PC-9 (cell line): ENCODE data around the gene KCNF1. TPM values are rescaled to one million over a fixed set of nuclear protein-coding genes. Genes with fewer than 3 reads are reported as not detected.

Experiments
- BruUV-seq: library from RNA; stranded (reverse); fragments of 400-500 nt; replicated peaks from 2 replicates; lab custom pipeline; 2021; lab: Mats Ljungman, UMichigan
- CTCF ChIA-PET: fragments of 300-600 bp; sonication (Branson Sonifier 250); formaldehyde crosslinking; loops from one replicate; lab custom pipeline; 2022; ENCODE audit warnings: antibody characterized with exemption; lab: Charles Lee
- POLR2A ChIA-PET: fragments of 300-600 bp; sonication (Branson Sonifier 250); formaldehyde crosslinking; loops from one replicate; lab custom pipeline; 2022; ENCODE audit warnings: antibody characterized with exemption; ENCODE audit not compliant: unreplicated experiment; lab: Charles Lee
- DNase-seq, 2 experiments: peaks; one replicate each; pipeline versions ENCODE4 v3.0.0 to v3.0.0-alpha.2; 2015 to 2022; ENCODE audit warnings: mixed read lengths in 1 of 2
- H2AFZ ChIP-seq: fragments of 200-600 bp; sonication (generic); 2 replicates; pipeline ENCODE4 v1.8.1; 2017; ENCODE audit warnings: antibody characterized with exemption
- H3F3A ChIP-seq: fragments of 200-600 bp; sonication (generic); 2 replicates; pipeline ENCODE4 v1.8.1; 2017; ENCODE audit warnings: antibody characterized with exemption, mild to moderate bottlenecking, low read depth; ENCODE audit not compliant: insufficient read depth
- H3K27ac ChIP-seq: fragments of 200-600 bp; sonication (generic); 2 replicates; pipeline ENCODE4 v1.6.1; 2016; ENCODE audit warnings: mixed run types
- H3K27me3 ChIP-seq: fragments of 200-600 bp; sonication (generic); 2 replicates; pipeline ENCODE4 v1.6.1; 2016; ENCODE audit warnings: low read depth, mixed run types; ENCODE audit not compliant: insufficient read depth
- H3K36me3 ChIP-seq: fragments of 200-600 bp; sonication (generic); 2 replicates; pipeline ENCODE4 v1.6.1; 2016; ENCODE audit warnings: low read depth, mixed run types
- H3K4me1 ChIP-seq: fragments of 200-600 bp; sonication (generic); replicated peaks from 2 replicates; pipeline ENCODE4 v1.6.1; 2016; ENCODE audit warnings: mixed run types; ENCODE audit not compliant: insufficient read depth
- H3K4me2 ChIP-seq: fragments of 200-600 bp; sonication (generic); 2 replicates; pipeline ENCODE4 v1.6.1; 2017; ENCODE audit warnings: mixed run types
- H3K4me3 ChIP-seq: fragments of 200-600 bp; sonication (generic); 2 replicates; pipeline ENCODE4 v1.6.1; 2016; ENCODE audit warnings: mixed run types
- H3K79me2 ChIP-seq: fragments of 200-600 bp; sonication (generic); 2 replicates; pipeline ENCODE4 v1.6.1; 2017; ENCODE audit warnings: low read depth, mixed run types
- H3K9me2 ChIP-seq: fragments of 200-600 bp; sonication (generic); 2 replicates; pipeline ENCODE4 v1.8.1; 2017; ENCODE audit warnings: mild to moderate bottlenecking; ENCODE audit not compliant: insufficient read depth
- H3K9me3 ChIP-seq: fragments of 200-600 bp; sonication (generic); 2 replicates; pipeline ENCODE4 v1.8.1; 2016; ENCODE audit warnings: low read depth; ENCODE audit not compliant: insufficient read depth
- H4K20me1 ChIP-seq: fragments of 200-600 bp; sonication (generic); 2 replicates; pipeline ENCODE4 v1.8.1; 2017; ENCODE audit not compliant: insufficient read depth
- EZH2 ChIP-seq: fragments of 200-600 bp; sonication (generic); IDR thresholded peaks from 2 replicates; pipeline ENCODE4 v1.8.0; 2017; ENCODE audit warnings: antibody characterized with exemption, low read depth
- intact Hi-C: fragments of 100-400 bp; cut with micrococcal nuclease; formaldehyde crosslinking; loops from one replicate; pipeline ENCODE4 v1.10.0; 2022; ENCODE audit not compliant: unreplicated experiment
- total RNA-seq: library from RNA; stranded (reverse); gene quantifications from 2 replicates; pipeline ENCODE4 v1.2.3, GENCODE V29; 2021
- TF ChIP-seq, protein P1 (sequence below): fragments of 200-600 bp; sonication (generic); conservative IDR thresholded peaks from 2 replicates; pipeline ENCODE4 v1.6.1; 2017; ENCODE audit warnings: mixed run types, antibody characterized with exemption, mild to moderate bottlenecking, moderate library complexity

The KCNF1 gene
- total RNA-seq, 1 experiment from 2014 or later: 1.0 TPM

DNA sequence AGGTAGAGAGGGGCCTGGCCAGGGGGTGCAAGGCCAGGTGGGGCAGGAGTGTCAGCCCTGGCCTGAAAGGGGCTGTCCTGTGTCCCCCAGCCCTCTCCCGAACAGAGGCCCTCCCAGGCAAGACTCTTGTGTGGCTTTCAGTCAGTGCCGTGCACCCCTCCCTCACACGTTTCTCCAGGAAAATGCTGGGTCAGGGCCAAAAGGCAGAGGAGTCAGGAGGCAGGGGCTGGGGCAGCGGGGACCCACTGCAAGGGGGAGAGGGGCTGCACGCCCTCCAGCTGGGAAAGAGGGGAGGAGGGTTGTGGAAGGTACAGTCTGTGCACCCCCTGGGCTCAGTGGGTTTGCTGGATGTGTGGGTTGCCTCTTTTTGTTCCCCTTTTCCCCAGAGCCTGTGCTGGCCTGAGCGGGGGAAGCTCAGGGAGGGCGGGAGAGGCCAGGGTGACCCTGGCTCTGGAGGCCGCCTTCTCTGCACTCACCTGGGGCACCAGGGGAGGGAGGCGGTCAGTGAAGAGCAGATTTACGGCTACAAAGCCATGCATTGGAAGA lies 4.1 kb downstream of the KCNF1 start:
- Histone ChIP-seq H3K79me2 (no peaks in the 10 kb centered on the region), H3K9me3 (no peaks in the 10 kb centered on the region), H4K20me1 (no peaks in the 10 kb centered on the region), H3K4me1 (peaks cover 6% of the 10 kb centered on the region; the same call in 1 of the 2 replicates), H3K36me3 (no peaks in the 10 kb centered on the region), H3K27ac (no peak overlapping the region), H3K4me2 (no peak overlapping the region), H3K9me2 (no peaks in the 10 kb centered on the region), H3K27me3 (0 out of 2 replicates have a peak, but pooled peaks cover 3% of the 10 kb centered on the region), H2AFZ (no peak overlapping the region), H3F3A (0 out of 2 replicates have a peak, but pooled peaks cover 2% of the 10 kb centered on the region), H3K4me3 (no peak overlapping the region)
- CTCF ChIA-PET: interaction anchor here (1.0 kb wide), 1 partner anchor 84 kb away, joined by 3 read pairs; no protein-coding TSS in a partner anchor
- DNase-seq: no peak
- intact Hi-C loops: no loop called here
- no peak for TF ChIP-seq EZH2
- TF ChIP-seq, protein P1, sequence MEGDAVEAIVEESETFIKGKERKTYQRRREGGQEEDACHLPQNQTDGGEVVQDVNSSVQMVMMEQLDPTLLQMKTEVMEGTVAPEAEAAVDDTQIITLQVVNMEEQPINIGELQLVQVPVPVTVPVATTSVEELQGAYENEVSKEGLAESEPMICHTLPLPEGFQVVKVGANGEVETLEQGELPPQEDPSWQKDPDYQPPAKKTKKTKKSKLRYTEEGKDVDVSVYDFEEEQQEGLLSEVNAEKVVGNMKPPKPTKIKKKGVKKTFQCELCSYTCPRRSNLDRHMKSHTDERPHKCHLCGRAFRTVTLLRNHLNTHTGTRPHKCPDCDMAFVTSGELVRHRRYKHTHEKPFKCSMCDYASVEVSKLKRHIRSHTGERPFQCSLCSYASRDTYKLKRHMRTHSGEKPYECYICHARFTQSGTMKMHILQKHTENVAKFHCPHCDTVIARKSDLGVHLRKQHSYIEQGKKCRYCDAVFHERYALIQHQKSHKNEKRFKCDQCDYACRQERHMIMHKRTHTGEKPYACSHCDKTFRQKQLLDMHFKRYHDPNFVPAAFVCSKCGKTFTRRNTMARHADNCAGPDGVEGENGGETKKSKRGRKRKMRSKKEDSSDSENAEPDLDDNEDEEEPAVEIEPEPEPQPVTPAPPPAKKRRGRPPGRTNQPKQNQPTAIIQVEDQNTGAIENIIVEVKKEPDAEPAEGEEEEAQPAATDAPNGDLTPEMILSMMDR: no peak
- POLR2A ChIA-PET: no interaction called here
- no TSS peak for BruUV-seq

DNA sequence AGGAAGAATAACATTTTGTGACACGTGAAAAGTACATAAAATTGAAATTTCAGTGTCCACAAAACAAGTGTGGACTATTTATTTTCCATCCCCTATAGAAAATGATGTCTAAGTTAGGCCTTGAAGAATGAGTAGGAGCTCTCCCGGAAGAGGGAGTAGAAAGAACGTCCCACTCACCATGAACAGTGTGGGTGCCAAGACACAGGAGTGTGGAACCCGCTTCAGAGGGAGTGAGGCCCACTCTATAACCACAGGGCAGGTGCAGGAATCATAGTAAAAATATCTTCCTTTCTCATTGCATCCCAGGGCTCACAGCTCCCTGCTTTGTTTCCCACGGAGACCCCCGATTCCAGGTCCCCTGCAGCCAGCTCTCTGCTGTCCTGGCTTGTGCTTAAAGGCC lies 5.2 kb downstream of the KCNF1 start:
- Histone ChIP-seq H3K79me2 (no peaks in the 10 kb centered on the region), H3K9me2 (no peaks in the 10 kb centered on the region), H3K4me1 (peaks cover 6% of the 10 kb centered on the region; the same call in 1 of the 2 replicates), H3K4me2 (no peak overlapping the region), H4K20me1 (no peaks in the 10 kb centered on the region), H2AFZ (no peak overlapping the region), H3K36me3 (no peaks in the 10 kb centered on the region), H3F3A (no peaks in the 10 kb centered on the region), H3K4me3 (no peak overlapping the region), H3K27me3 (no peaks in the 10 kb centered on the region), H3K9me3 (no peaks in the 10 kb centered on the region), H3K27ac (no peak overlapping the region)
- CTCF ChIA-PET: no interaction called here
- POLR2A ChIA-PET: interaction anchor here (0.6 kb wide), 1 partner anchor 55 kb away, joined by 3 read pairs; no protein-coding TSS in a partner anchor
- intact Hi-C loops: no loop called here
- no peak for DNase-seq
- TF ChIP-seq, protein P1: no peak
- no peak for TF ChIP-seq EZH2
- BruUV-seq: no TSS peak

DNA sequence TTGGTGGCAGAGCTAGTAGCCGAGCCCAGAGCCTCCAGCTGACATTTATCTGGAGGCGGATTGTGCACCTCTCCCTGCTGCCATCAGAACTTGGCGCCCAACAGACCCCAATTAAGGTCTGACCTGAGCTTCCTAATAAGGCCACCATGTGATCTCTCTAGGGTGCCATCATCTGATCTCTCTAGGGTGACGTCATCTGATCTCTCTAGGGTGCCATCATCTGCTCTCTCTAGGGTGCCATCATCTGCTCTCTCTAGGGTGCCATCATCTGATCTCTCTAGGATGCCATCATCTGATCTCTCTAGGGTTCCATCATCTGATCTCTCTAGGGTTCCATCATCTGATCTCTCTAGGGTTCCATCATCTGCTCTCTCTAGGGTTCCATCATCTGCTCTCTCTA lies 6.2 kb downstream of the KCNF1 start:
- no peak overlapping the region for H3K4me3 ChIP-seq
- no peak overlapping the region for H3K4me2 ChIP-seq
- no peak overlapping the region for H2AFZ ChIP-seq
- ChIA-PET POLR2A (no interaction called here), CTCF (no interaction called here)
- no TSS peak for BruUV-seq
- intact Hi-C loops: no loop called here
- H3K27me3 ChIP-seq: no peaks in the 10 kb centered on the region
- H3K4me1 ChIP-seq: peaks cover 6% of the 10 kb centered on the region; the same call in 1 of the 2 replicates
- H3K79me2 ChIP-seq: no peaks in the 10 kb centered on the region
- H3K36me3 ChIP-seq: no peaks in the 10 kb centered on the region
- no peaks in the 10 kb centered on the region for H3F3A ChIP-seq
- DNase-seq: no peak
- H3K9me2 ChIP-seq: no peaks in the 10 kb centered on the region
- TF ChIP-seq EZH2: no peak
- TF ChIP-seq, protein P1: no peak
- no peaks in the 10 kb centered on the region for H4K20me1 ChIP-seq
- H3K27ac ChIP-seq: no peak overlapping the region
- no peaks in the 10 kb centered on the region for H3K9me3 ChIP-seq
